Keratinocyte (primary cell): ENCODE data around the gene PPIC. TPM values are rescaled to one million over a fixed set of nuclear protein-coding genes. Genes with fewer than 3 reads are reported as not detected.

Experiments
- DNase-seq: peaks from one replicate; pipeline ENCODE4 v3.0.0-alpha.2; 2011; ENCODE audit warnings: low read depth, missing footprints, low spot score
- FAIRE-seq: peaks from 2 replicates; lab custom pipeline; 2011; peaks lifted over from hg19 to GRCh38; lab: Jason Lieb, UNC
- H2AFZ ChIP-seq: 2 replicates; pipeline ENCODE4 v1.6.0; 2012; ENCODE audit warnings: low read length, control low read depth, inconsistent platforms; ENCODE audit not compliant: control insufficient read depth
- H3K27ac ChIP-seq: 2 replicates; pipeline ENCODE4 v1.5.1; 2011; ENCODE audit warnings: low read length; ENCODE audit not compliant: control insufficient read depth, insufficient read depth
- H3K27me3 ChIP-seq: 3 replicates; pipeline ENCODE4 v1.6.0; 2011; ENCODE audit warnings: low read length; ENCODE audit not compliant: control insufficient read depth, insufficient read depth; ENCODE audit errors: extremely low read depth
- H3K36me3 ChIP-seq, 2 experiments: 2 replicates in 1 of 2; 3 replicates in 1 of 2; pipeline ENCODE4 v1.5.1; 2011; ENCODE audit warnings: low read length in 2 of 2, mild to moderate bottlenecking in 1 of 2; ENCODE audit not compliant: control insufficient read depth in 2 of 2, insufficient read depth in 2 of 2; ENCODE audit errors: extremely low read depth in 1 of 2
- H3K4me1 ChIP-seq: 3 replicates; pipeline ENCODE4 v1.5.1; 2011; ENCODE audit warnings: low read length; ENCODE audit not compliant: control insufficient read depth, insufficient read depth; ENCODE audit errors: extremely low read depth
- H3K4me2 ChIP-seq: 3 replicates; pipeline ENCODE4 v1.6.0; 2011; ENCODE audit warnings: low read depth, low read length; ENCODE audit not compliant: control insufficient read depth, insufficient read depth; ENCODE audit errors: extremely low read depth
- H3K4me3 ChIP-seq, 3 experiments: fragments of 200-600 bp in 1 of 3; sonication (generic) in 1 of 3; 2 replicates in 2 of 3; 3 replicates in 1 of 3; pipeline ENCODE4 v1.5.1; 2011 to 2016; ENCODE audit warnings: low read length in 3 of 3, mild to moderate bottlenecking in 3 of 3, control low read depth in 2 of 3, inconsistent platforms in 1 of 3, low read depth in 1 of 3, mixed read lengths in 1 of 3, mixed run types in 1 of 3, moderate library complexity in 1 of 3; ENCODE audit not compliant: control insufficient read depth in 2 of 3, insufficient read depth in 2 of 3; ENCODE audit errors: extremely low read depth in 1 of 3
- H3K79me2 ChIP-seq: 2 replicates; pipeline ENCODE4 v1.6.0; 2012; ENCODE audit warnings: low read length; ENCODE audit not compliant: control insufficient read depth, insufficient read depth
- H3K9ac ChIP-seq: 3 replicates; pipeline ENCODE4 v1.6.0; 2011; ENCODE audit warnings: low read length; ENCODE audit not compliant: control insufficient read depth, insufficient read depth; ENCODE audit errors: extremely low read depth
- H3K9me1 ChIP-seq: 3 replicates; pipeline ENCODE4 v1.6.0; 2011; ENCODE audit warnings: low read length; ENCODE audit not compliant: control insufficient read depth, insufficient read depth; ENCODE audit errors: extremely low read depth
- H3K9me3 ChIP-seq: 2 replicates; pipeline ENCODE4 v1.5.1; 2012; ENCODE audit warnings: low read depth, low read length; ENCODE audit not compliant: control insufficient read depth
- H4K20me1 ChIP-seq: 3 replicates; pipeline ENCODE4 v1.6.0; 2011; ENCODE audit warnings: low read length; ENCODE audit not compliant: control insufficient read depth, insufficient read depth; ENCODE audit errors: extremely low read depth
- EZH2 ChIP-seq: IDR thresholded peaks from one replicate; pipeline ENCODE4 v1.6.1; 2012; ENCODE audit warnings: inconsistent platforms, mild to moderate bottlenecking, low read length, moderate library complexity
- dilution Hi-C: fragments of 300-500 bp; cut with MboI; formaldehyde crosslinking; loops from one replicate; pipeline ENCODE4 v1.7.0; 2020; ENCODE audit warnings: low sequenced_read_pairs; ENCODE audit not compliant: extremely low pct_ligation_motif_present
- polyA plus RNA-seq, 5 experiments: library from polyadenylated mRNA; depleted of rRNA in 3 of 5; stranded (reverse) in 3 of 5; stranded (forward) in 1 of 5; unstranded in 1 of 5; fragments of >200 nt; gene quantifications; 1 replicate in 1 of 5; 2 replicates in 3 of 5; 3 replicates in 1 of 5; pipeline versions ENCODE4 v1.2.1 to v1.2.3, GENCODE V29; 2011 to 2012; ENCODE audit warnings: missing spikeins in 2 of 5, low read depth in 1 of 5, low replicate concordance in 1 of 5
- TF ChIP-seq, protein P1 (sequence below), 3 experiments: IDR thresholded peaks in 1 of 3; conservative IDR thresholded peaks in 1 of 3; optimal IDR thresholded peaks in 1 of 3; 2 replicates in 2 of 3; 3 replicates in 1 of 3; pipeline versions ENCODE3 to v1.5.1; 2011; ENCODE audit warnings: low read length in 3 of 3, mild to moderate bottlenecking in 3 of 3, moderate library complexity in 2 of 3, control low read depth in 1 of 3, inconsistent platforms in 1 of 3; ENCODE audit not compliant: insufficient read depth in 2 of 3; ENCODE audit errors: extremely low read depth in 1 of 3

Gene PPIC
- polyA plus RNA-seq, 1 donor (not counting 4 experiments of a cell fraction or from before 2014, with no cell fraction given) = 26.5 TPM

DNA sequence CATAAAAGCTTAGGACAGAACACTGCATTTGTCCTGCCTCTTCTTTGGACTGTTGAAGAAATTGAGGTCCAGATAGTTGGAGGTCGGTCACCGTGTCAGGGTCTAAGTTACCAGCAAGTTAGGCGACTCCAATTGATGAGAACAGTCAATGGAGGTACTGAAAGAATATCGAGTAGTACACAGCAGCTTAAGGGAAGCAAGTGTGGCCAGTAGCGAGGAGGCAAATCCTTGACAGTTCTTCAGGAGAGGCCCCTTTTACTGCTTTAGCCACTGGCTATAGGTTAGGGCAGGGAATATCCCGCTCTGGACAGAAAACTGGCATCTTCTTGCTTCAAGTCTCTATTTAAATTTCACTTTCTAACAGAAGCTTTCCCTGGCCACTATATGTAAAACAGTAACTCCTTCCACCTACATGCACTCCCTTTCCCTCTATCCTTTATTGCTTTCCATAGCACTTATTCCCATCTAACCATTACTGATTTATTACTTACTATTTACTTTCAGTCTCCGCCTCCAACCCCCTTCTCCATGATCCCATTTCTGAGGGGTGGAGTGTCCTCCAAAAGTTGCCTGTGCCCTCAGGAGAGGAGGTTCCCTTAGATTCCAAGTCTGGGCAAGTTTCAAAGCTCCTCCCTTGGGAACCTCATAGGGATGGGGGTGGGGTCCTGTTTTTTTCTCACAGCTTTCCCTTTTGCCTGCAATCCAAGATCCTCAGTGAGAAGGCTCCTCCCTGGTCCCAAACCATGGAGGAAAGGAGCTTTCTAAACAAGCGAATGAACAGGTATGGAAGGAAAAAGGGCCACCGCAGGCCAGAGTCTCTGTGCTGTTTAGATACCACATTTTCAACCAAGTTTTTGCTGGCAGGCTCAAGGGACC is 48.4 kb upstream of the PPIC start:
- Histone ChIP-seq H3K4me1 (peaks cover 8% of the 10 kb centered on the region), H3K4me2 (no peak overlapping the region), H3K9ac (no peak overlapping the region), H3K9me1 (no peaks in the 10 kb centered on the region), H3K36me3 (no peaks in the 10 kb centered on the region), H3K27me3 (peaks cover 78% of the 10 kb centered on the region), H4K20me1 (no peaks in the 10 kb centered on the region), H3K9me3 (no peaks in the 10 kb centered on the region), H2AFZ (no peak overlapping the region), H3K79me2 (no peaks in the 10 kb centered on the region), H3K4me3 (no peak overlapping the region), H3K27ac (no peak overlapping the region)
- dilution Hi-C loops = no loop called here
- FAIRE-seq (no peak), DNase-seq (no peak)
- TF ChIP-seq, protein P1, sequence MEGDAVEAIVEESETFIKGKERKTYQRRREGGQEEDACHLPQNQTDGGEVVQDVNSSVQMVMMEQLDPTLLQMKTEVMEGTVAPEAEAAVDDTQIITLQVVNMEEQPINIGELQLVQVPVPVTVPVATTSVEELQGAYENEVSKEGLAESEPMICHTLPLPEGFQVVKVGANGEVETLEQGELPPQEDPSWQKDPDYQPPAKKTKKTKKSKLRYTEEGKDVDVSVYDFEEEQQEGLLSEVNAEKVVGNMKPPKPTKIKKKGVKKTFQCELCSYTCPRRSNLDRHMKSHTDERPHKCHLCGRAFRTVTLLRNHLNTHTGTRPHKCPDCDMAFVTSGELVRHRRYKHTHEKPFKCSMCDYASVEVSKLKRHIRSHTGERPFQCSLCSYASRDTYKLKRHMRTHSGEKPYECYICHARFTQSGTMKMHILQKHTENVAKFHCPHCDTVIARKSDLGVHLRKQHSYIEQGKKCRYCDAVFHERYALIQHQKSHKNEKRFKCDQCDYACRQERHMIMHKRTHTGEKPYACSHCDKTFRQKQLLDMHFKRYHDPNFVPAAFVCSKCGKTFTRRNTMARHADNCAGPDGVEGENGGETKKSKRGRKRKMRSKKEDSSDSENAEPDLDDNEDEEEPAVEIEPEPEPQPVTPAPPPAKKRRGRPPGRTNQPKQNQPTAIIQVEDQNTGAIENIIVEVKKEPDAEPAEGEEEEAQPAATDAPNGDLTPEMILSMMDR (optimal IDR thresholded peaks at IDR 0.05 in 1 of 3, IDR thresholded peaks at IDR 0.05 in 1 of 3, conservative IDR thresholded peaks at IDR 0.05 in 1 of 3; ENCODE audit: extremely low read depth in 1 of 3, insufficient read depth in 2 of 3, low read length in 3 of 3) = no peak
- peak; percentile 11 for TF ChIP-seq EZH2

DNA sequence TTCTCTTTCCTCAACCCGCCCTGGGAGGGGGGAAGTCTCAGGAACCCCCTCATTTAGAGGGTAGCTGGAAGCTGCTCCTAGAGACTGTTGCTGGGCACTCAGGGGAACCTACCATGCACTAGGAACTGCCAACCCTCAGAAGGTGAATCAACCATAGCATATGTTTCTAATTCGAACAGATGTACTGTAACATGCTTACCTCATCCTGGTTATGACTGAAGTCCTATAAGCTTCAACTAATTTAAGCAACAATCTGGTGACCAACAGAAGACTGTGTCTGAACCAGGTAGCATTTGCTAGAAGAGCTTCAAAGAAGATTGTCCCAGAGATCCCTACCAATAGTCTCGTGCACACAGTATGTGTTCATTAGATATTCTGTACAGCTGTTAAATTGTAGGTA is 46.8 kb upstream of the PPIC start:
- no peaks in the 10 kb centered on the region for H4K20me1 ChIP-seq
- H2AFZ ChIP-seq = no peak overlapping the region
- dilution Hi-C loops = no loop called here
- DNase-seq (no peak), FAIRE-seq (no peak)
- no peak overlapping the region for H3K9ac ChIP-seq
- no peaks in the 10 kb centered on the region for H3K4me1 ChIP-seq
- no peaks in the 10 kb centered on the region for H3K9me1 ChIP-seq
- no peak overlapping the region for H3K4me2 ChIP-seq
- H3K9me3 ChIP-seq = no peaks in the 10 kb centered on the region
- H3K27me3 ChIP-seq = peaks cover 66% of the 10 kb centered on the region
- H3K36me3 ChIP-seq = no peaks in the 10 kb centered on the region
- no peak overlapping the region for H3K27ac ChIP-seq
- H3K79me2 ChIP-seq = no peaks in the 10 kb centered on the region
- no peak for TF ChIP-seq EZH2
- TF ChIP-seq, protein P1 (optimal IDR thresholded peaks at IDR 0.05 in 1 of 3, IDR thresholded peaks at IDR 0.05 in 1 of 3, conservative IDR thresholded peaks at IDR 0.05 in 1 of 3; ENCODE audit: extremely low read depth in 1 of 3, insufficient read depth in 2 of 3, low read length in 3 of 3) = no peak
- no peak overlapping the region for H3K4me3 ChIP-seq
